SK-N-SH (cell line): Measurements from ENCODE around the gene PEMT. TPM values are rescaled to one million over a fixed set of nuclear protein-coding genes. Genes with fewer than 3 reads are reported as not detected.

Experiments used
- CTCF ChIA-PET: fragments of 300-600, 350-600 bp; formaldehyde crosslinking; extraction: SDS; loops from one replicate; lab custom pipeline; 2021; lab: Yijun Ruan, JAX
- POLR2A ChIA-PET: fragments of 350-600 bp; sonication (Branson Sonifier 250); formaldehyde crosslinking; extraction: SDS; loops from one replicate; lab custom pipeline; 2020; ENCODE audit warnings: antibody characterized with exemption, inconsistent platforms; lab: Yijun Ruan, JAX
- DNase-seq: peaks from one replicate; pipeline ENCODE4 v3.0.0; 2012
- H2AFZ ChIP-seq: fragments of 200-600 bp; sonication (generic); 2 replicates; pipeline ENCODE4 v1.8.1; 2016; ENCODE audit warnings: antibody characterized with exemption, mild to moderate bottlenecking, low read depth
- H3F3A ChIP-seq: fragments of 200-600 bp; sonication (generic); replicated peaks from 2 replicates; pipeline ENCODE3; 2016; ENCODE audit warnings: antibody characterized with exemption, mild to moderate bottlenecking; ENCODE audit not compliant: insufficient read depth
- H3K27ac ChIP-seq, 2 experiments: fragments of 200-500 bp in 1 of 2; fragments of 200-600 bp in 1 of 2; sonication (Bioruptor generic) in 1 of 2; sonication (generic), shearing (Covaris generic) in 1 of 2; 2 replicates each; pipeline versions ENCODE4 v1.5.1 to v1.6.1; 2014 to 2016; ENCODE audit warnings: low read depth in 2 of 2, inconsistent platforms in 1 of 2, low read length in 1 of 2, mild to moderate bottlenecking in 1 of 2, mixed read lengths in 1 of 2
- H3K27me3 ChIP-seq: fragments of 200-600 bp; sonication (generic), shearing (Covaris generic); 2 replicates; pipeline ENCODE4 v1.6.1; 2016; ENCODE audit warnings: mixed run types; ENCODE audit not compliant: insufficient read depth
- H3K36me3 ChIP-seq, 2 experiments: fragments of 200-500 bp in 1 of 2; fragments of 200-600 bp in 1 of 2; sonication (Bioruptor generic) in 1 of 2; sonication (generic) in 1 of 2; replicated peaks in 1 of 2; 2 replicates each; pipeline versions ENCODE3 to v1.5.1; 2014 to 2016; ENCODE audit warnings: low read length in 1 of 2, mild to moderate bottlenecking in 1 of 2; ENCODE audit not compliant: insufficient read depth in 2 of 2, control insufficient read depth in 1 of 2
- H3K4me1 ChIP-seq, 2 experiments: fragments of 200-500 bp in 1 of 2; fragments of 200-600 bp in 1 of 2; sonication (Bioruptor generic) in 1 of 2; sonication (generic), shearing (Covaris generic) in 1 of 2; 2 replicates each; pipeline versions ENCODE4 v1.5.1 to v1.6.1; 2014 to 2016; ENCODE audit warnings: low read depth in 1 of 2, low read length in 1 of 2, mixed run types in 1 of 2; ENCODE audit not compliant: insufficient read depth in 2 of 2, control insufficient read depth in 1 of 2
- H3K4me2 ChIP-seq: fragments of 200-600 bp; sonication (generic), shearing (Covaris generic); 2 replicates; pipeline ENCODE4 v1.6.1; 2017; ENCODE audit warnings: mixed run types
- H3K4me3 ChIP-seq, 2 experiments: fragments of 200-500 bp in 1 of 2; fragments of 200-600 bp in 1 of 2; sonication (Bioruptor generic) in 1 of 2; sonication (generic), shearing (Covaris generic) in 1 of 2; 2 replicates each; pipeline versions ENCODE4 v1.5.1 to v1.8.1; 2014 to 2016; ENCODE audit warnings: low read depth in 2 of 2, inconsistent platforms in 1 of 2, low read length in 1 of 2, mild to moderate bottlenecking in 1 of 2, mixed read lengths in 1 of 2, moderate library complexity in 1 of 2
- H3K79me2 ChIP-seq: fragments of 200-600 bp; sonication (generic); 2 replicates; pipeline ENCODE4 v1.8.1; 2017; ENCODE audit warnings: mild to moderate bottlenecking; ENCODE audit not compliant: insufficient read depth
- H3K9ac ChIP-seq: fragments of 200-600 bp; sonication (generic); 2 replicates; pipeline ENCODE4 v1.6.1; 2017; ENCODE audit warnings: mixed run types
- H3K9me2 ChIP-seq: fragments of 200-600 bp; sonication (generic); 2 replicates; pipeline ENCODE4 v1.6.1; 2017; ENCODE audit warnings: mixed run types
- H3K9me3 ChIP-seq: fragments of 200-600 bp; sonication (generic); 2 replicates; pipeline ENCODE4 v1.6.1; 2017; ENCODE audit warnings: mixed run types, mild to moderate bottlenecking, moderate library complexity
- H4K20me1 ChIP-seq: fragments of 200-600 bp; sonication (generic); 2 replicates; pipeline ENCODE4 v1.6.1; 2017; ENCODE audit warnings: mild to moderate bottlenecking, mixed run types; ENCODE audit not compliant: insufficient read depth
- CHD2 ChIP-seq: fragments of 150-350 bp; IDR thresholded peaks from 2 replicates; pipeline ENCODE4 v1.6.1; 2018; ENCODE audit warnings: low read length; ENCODE audit not compliant: partially characterized antibody
- JUND ChIP-seq: IDR thresholded peaks from 2 replicates; pipeline ENCODE4 v1.4.0; 2012
- MEF2A ChIP-seq: IDR thresholded peaks from 2 replicates; pipeline ENCODE4 v1.4.0; 2012; ENCODE audit warnings: low read depth, borderline replicate concordance
- NFIC ChIP-seq: IDR thresholded peaks from 2 replicates; pipeline ENCODE4 v1.4.0; 2012; ENCODE audit warnings: borderline replicate concordance
- POLR2AphosphoS5 ChIP-seq: IDR thresholded peaks from 2 replicates; pipeline ENCODE4 v1.6.1; 2012; ENCODE audit warnings: low read depth, low read length
- SIN3A ChIP-seq: IDR thresholded peaks from 2 replicates; pipeline ENCODE4 v1.6.1; 2012; ENCODE audit warnings: low read depth, mild to moderate bottlenecking, low read length, moderate library complexity, borderline replicate concordance
- USF2 ChIP-seq: fragments of 150-350 bp; IDR thresholded peaks from 2 replicates; pipeline ENCODE4 v1.6.1; 2017; ENCODE audit warnings: antibody characterized with exemption, low read length, low read depth, borderline replicate concordance
- YY1 ChIP-seq: IDR thresholded peaks from 2 replicates; pipeline ENCODE4 v1.4.0; 2012; ENCODE audit warnings: low read depth, mild to moderate bottlenecking
- WGBS: methylation state at CpG from one replicate; pipeline ENCODE4 v1.1.6; 2017; ENCODE audit warnings: low lambda C conversion rate; 5-methylcytosine and 5-hydroxymethylcytosine counted together
- polyA plus RNA-seq, 3 experiments: library from polyadenylated mRNA; depleted of rRNA; stranded (reverse); fragments of >200 nt; gene quantifications; 2 replicates each; pipeline ENCODE4 v1.2.3, GENCODE V29; 2012
- TF ChIP-seq, protein P1 (sequence below): IDR thresholded peaks from 2 replicates; pipeline ENCODE4; 2012

Gene PEMT
- polyA plus RNA-seq, 1 of the 3 experiments (the other 2 are of a cell fraction) = 52.8 TPM

DNA sequence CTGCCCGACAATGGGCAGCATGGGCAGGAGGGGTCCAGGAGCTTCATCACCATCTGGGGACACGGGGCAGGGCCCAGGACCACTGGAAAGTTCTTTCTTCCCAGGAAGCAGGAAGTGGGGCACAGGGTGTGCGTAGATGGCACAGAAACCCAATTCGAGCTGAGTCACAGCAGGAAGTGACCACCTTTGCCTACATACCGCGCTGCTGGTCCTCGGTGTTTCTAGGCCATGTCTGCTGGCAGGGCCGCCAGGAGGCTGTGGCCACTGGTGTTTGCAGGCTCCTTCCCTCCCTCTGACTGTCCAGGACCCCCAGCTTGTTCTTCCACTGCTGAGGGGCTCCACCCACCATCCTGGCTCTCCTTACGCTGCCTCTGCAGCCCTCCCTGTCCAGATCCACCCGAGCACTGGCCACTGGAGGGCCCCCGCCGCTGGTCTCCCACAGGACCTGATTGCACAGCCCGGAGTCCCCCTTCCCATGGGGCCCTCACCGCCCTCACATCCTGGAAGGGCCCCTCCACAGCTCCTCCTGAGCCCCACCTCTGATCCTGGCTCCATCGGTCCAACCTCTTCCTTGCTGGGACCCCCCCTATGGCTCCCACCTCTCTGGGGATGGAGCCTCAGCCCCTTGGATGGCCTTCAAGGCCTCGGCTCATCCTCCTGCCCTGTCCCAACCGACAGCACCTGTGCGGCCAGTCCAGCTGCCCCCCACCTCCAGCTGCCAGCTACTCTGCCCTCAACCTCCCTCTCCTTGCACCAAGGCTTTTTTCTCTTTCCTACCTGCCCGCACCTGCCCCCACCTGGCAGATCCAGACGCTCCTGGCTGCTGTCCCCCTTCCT is 80.8 kb downstream of the PEMT start:
- H3K9me2 ChIP-seq = no peaks in the 10 kb centered on the region
- no peak overlapping the region for H3K9ac ChIP-seq
- peaks cover 26% of the 10 kb centered on the region; the same call in 1 of the 2 replicates for H4K20me1 ChIP-seq
- POLR2A ChIA-PET = no interaction called here
- no peak overlapping the region for H2AFZ ChIP-seq
- TF ChIP-seq NFIC = no peak
- TF ChIP-seq MEF2A = no peak
- no peak for TF ChIP-seq CHD2
- no peak for TF ChIP-seq JUND
- TF ChIP-seq, all 33 proteins: peak for 0
- H3K4me3 ChIP-seq = no peak overlapping the region
- no peak overlapping the region for H3K4me2 ChIP-seq
- no peaks in the 10 kb centered on the region for H3K79me2 ChIP-seq
- no peak overlapping the region for H3K27ac ChIP-seq
- no peaks in the 10 kb centered on the region for H3K27me3 ChIP-seq
- WGBS = 94% methylated on average over 13 of the region's 20 CpGs
- peaks cover 6 to 39% of the 10 kb centered on the region in 2 experiments; a peak in 2 of 4 replicates for H3K4me1 ChIP-seq
- no peaks in the 10 kb centered on the region for H3K9me3 ChIP-seq
- no peak for DNase-seq
- H3F3A ChIP-seq = no peaks in the 10 kb centered on the region
- CTCF ChIA-PET = interaction anchor here (0.8 to 4.7 kb wide), 5 partner anchors 12 to 130 kb away, joined by 3 to 31 read pairs (median 5); partner anchors contain the start of gene RASD1
- H3K36me3 ChIP-seq = no peaks in the 10 kb centered on the region

DNA sequence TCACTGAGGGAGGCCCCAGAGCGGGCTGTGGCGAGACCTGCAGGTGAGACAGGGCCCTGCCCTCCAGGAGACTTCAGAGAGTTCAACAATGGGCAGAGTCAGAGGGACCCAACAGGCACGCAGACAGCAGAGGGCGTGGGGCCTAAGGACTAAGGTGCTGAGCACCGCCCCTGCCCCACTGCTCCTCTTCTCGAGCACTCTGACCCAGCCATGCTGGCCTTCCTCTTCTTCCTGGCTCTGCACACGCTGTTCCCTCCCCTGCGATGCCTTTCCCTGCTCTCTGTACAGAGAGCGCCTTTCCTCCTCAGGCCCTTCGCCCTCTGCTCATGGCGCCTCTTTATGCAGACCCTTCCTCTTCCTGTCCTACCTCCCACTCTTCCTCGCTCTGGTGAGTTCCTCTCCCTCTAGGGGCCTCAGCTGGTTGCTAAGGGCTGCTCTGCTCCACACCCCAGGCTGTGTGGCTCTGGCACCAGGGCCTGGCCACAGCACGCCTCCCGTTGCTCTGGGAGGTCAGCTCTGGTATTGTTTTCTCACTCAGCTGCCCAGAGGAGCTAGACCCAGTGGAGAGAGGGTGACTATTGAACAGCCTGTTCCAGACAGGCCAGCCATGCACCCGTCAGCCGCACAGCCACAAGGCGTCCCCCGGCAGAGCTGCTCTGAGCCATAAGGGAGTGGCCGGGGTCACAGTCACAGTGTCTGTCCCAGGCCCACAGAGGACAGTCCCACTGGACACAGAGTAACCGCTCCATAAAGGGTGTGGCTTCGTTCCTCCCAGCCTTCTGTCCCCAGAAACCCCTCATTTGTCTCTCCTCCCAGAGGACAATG is 81.7 kb downstream of the PEMT start:
- ChIA-PET POLR2A (no interaction called here), CTCF (interaction anchor here (0.8 to 4.7 kb wide), 4 partner anchors 13 to 104 kb away, joined by 3 to 31 read pairs (median 16); partner anchors contain the start of gene RASD1)
- Histone ChIP-seq H3K79me2 (no peaks in the 10 kb centered on the region), H3K4me3 (no peak overlapping the region), H2AFZ (no peak overlapping the region), H3K9me3 (no peaks in the 10 kb centered on the region), H3K4me1 (peaks cover 6 to 30% of the 10 kb centered on the region in 2 experiments; a peak in 2 of 4 replicates), H3K27ac (no peak overlapping the region), H3K36me3 (no peaks in the 10 kb centered on the region), H3K4me2 (no peak overlapping the region), H3K27me3 (no peaks in the 10 kb centered on the region), H3K9me2 (no peaks in the 10 kb centered on the region), H4K20me1 (peaks cover 26% of the 10 kb centered on the region; the same call in 1 of the 2 replicates), H3K9ac (no peak overlapping the region), H3F3A (no peaks in the 10 kb centered on the region)
- TF ChIP-seq, protein P1, sequence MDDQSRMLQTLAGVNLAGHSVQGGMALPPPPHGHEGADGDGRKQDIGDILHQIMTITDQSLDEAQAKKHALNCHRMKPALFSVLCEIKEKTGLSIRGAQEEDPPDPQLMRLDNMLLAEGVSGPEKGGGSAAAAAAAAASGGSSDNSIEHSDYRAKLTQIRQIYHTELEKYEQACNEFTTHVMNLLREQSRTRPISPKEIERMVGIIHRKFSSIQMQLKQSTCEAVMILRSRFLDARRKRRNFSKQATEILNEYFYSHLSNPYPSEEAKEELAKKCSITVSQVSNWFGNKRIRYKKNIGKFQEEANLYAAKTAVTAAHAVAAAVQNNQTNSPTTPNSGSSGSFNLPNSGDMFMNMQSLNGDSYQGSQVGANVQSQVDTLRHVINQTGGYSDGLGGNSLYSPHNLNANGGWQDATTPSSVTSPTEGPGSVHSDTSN = no peak
- no peak for TF ChIP-seq USF2
- TF ChIP-seq YY1 = no peak
- no peak for TF ChIP-seq POLR2AphosphoS5
- TF ChIP-seq SIN3A = no peak
- WGBS = 96% methylated on average over 11 of the region's 21 CpGs
- no peak for DNase-seq
